Tibial nerve (tissue), 4 donors: ENCODE results near the gene GPRIN3.

ENCODE experiments used
- CTCF ChIP-seq, 5 experiments: fragments of 200-600 bp in 3 of 5; fragments of 450-650 bp in 2 of 5; sonication (generic) in 3 of 5; IDR thresholded peaks; one replicate each; pipeline ENCODE4 v1.5.1; 2016 to 2019; ENCODE audit warnings: antibody characterized with exemption in 5 of 5, mild to moderate bottlenecking in 3 of 5, moderate library complexity in 2 of 5
- EP300 ChIP-seq, 2 donors: sonication (generic); formaldehyde crosslinking; IDR thresholded peaks; one replicate each; pipeline ENCODE4 v1.6.1; 2017; ENCODE audit warnings: antibody characterized with exemption in 2 of 2, mild to moderate bottlenecking in 1 of 2
- POLR2A ChIP-seq, 2 donors: fragments of 450-650 bp; IDR thresholded peaks; one replicate each; pipeline ENCODE4 v1.6.1; 2017; ENCODE audit warnings: antibody characterized with exemption in 2 of 2, mild to moderate bottlenecking in 2 of 2, moderate library complexity in 2 of 2

GRCh38 chr4:89356086-89356485 is 48.5 kb upstream of the GPRIN3 start:
- TF ChIP-seq POLR2A (IDR thresholded peaks at IDR 0.05) (no peak), CTCF (IDR thresholded peaks at IDR 0.05) (no peak), EP300 (IDR thresholded peaks at IDR 0.05) (no peak)
